H9 (cell line): ENCODE measurements around the gene DAAM2. TPM values are rescaled to one million over a fixed set of nuclear protein-coding genes. Genes with fewer than 3 reads are reported as not detected.
A peak's percentile ranks its signal among the peaks of the same experiment; 100 is the strongest.

Experiments
- DNase-seq: peaks from one replicate; pipeline ENCODE4 v3.0.0-alpha.2; 2017
- H2AFZ ChIP-seq: one replicate; pipeline ENCODE4 v1.6.1; 2013; ENCODE audit warnings: mild to moderate bottlenecking, low read length, control low read depth, moderate library complexity
- H2AK5ac ChIP-seq: 2 replicates; pipeline ENCODE4 v1.6.1; 2013; ENCODE audit warnings: low read length, control low read depth, mixed read lengths; ENCODE audit not compliant: insufficient read length
- H2BK120ac ChIP-seq: one replicate; pipeline ENCODE4 v1.6.1; 2013; ENCODE audit warnings: low read depth, mild to moderate bottlenecking, low read length, control low read depth, inconsistent platforms; ENCODE audit not compliant: poor library complexity, severe bottlenecking
- H2BK12ac ChIP-seq: 2 replicates; pipeline ENCODE4 v1.6.1; 2013; ENCODE audit warnings: low read length, control low read depth, mixed read lengths, low read depth; ENCODE audit not compliant: insufficient read length
- H2BK15ac ChIP-seq: 2 replicates; pipeline ENCODE4 v1.6.1; 2013; ENCODE audit warnings: low read depth, low read length, control low read depth
- H2BK20ac ChIP-seq: one replicate; pipeline ENCODE4 v1.6.1; 2013; ENCODE audit warnings: low read depth, mild to moderate bottlenecking, low read length, control low read depth, inconsistent platforms; ENCODE audit not compliant: poor library complexity, severe bottlenecking
- H2BK5ac ChIP-seq: 2 replicates; pipeline ENCODE4 v1.6.1; 2013; ENCODE audit warnings: low read length, control low read depth, mixed read lengths; ENCODE audit not compliant: insufficient read length
- H3K14ac ChIP-seq: 2 replicates; pipeline ENCODE4 v1.6.1; 2013; ENCODE audit warnings: low read length, control low read depth; ENCODE audit not compliant: insufficient read depth
- H3K18ac ChIP-seq: 2 replicates; pipeline ENCODE4 v1.6.1; 2013; ENCODE audit warnings: low read depth, mild to moderate bottlenecking, mixed read lengths, low read length, control low read depth; ENCODE audit not compliant: insufficient read length
- H3K23ac ChIP-seq: 2 replicates; pipeline ENCODE4 v1.6.1; 2013; ENCODE audit warnings: low read length, control low read depth, mixed read lengths, low read depth; ENCODE audit not compliant: insufficient read length
- H3K23me2 ChIP-seq: 2 replicates; pipeline ENCODE4 v1.6.1; 2013; ENCODE audit warnings: low read depth, mild to moderate bottlenecking, mixed read lengths, low read length, control low read depth; ENCODE audit not compliant: insufficient read length, poor library complexity, severe bottlenecking
- H3K27ac ChIP-seq: 2 replicates; pipeline ENCODE4 v1.5.1; 2013; ENCODE audit warnings: low read length, control low read depth, mixed read lengths, low read depth; ENCODE audit not compliant: insufficient read length
- H3K27me3 ChIP-seq: 2 replicates; pipeline ENCODE4 v1.6.1; 2013; ENCODE audit warnings: low read length, control low read depth, inconsistent platforms; ENCODE audit not compliant: insufficient read depth
- H3K4ac ChIP-seq: 2 replicates; pipeline ENCODE4 v1.6.1; 2013; ENCODE audit warnings: low read depth, mild to moderate bottlenecking, control low read depth, inconsistent platforms, low read length, moderate library complexity
- H3K4me1 ChIP-seq: 2 replicates; pipeline ENCODE4 v1.6.1; 2013; ENCODE audit warnings: low read length, control low read depth, inconsistent platforms; ENCODE audit not compliant: insufficient read depth
- H3K4me2 ChIP-seq: 2 replicates; pipeline ENCODE4 v1.6.1; 2013; ENCODE audit warnings: low read length, control low read depth, mixed read lengths; ENCODE audit not compliant: insufficient read length, insufficient read depth
- H3K56ac ChIP-seq: 2 replicates; pipeline ENCODE4 v1.6.1; 2013; ENCODE audit warnings: low read depth, mild to moderate bottlenecking, mixed read lengths, low read length, control low read depth; ENCODE audit not compliant: insufficient read length
- H3K79me1 ChIP-seq: 2 replicates; pipeline ENCODE4 v1.6.1; 2013; ENCODE audit warnings: low read depth, mild to moderate bottlenecking, moderate library complexity, low read length, control low read depth, inconsistent platforms; ENCODE audit not compliant: insufficient read depth, poor library complexity, severe bottlenecking
- H3K79me2 ChIP-seq: 2 replicates; pipeline ENCODE4 v1.6.1; 2013; ENCODE audit warnings: low read length, control low read depth, inconsistent platforms; ENCODE audit not compliant: insufficient read depth
- H3K9ac ChIP-seq: 2 replicates; pipeline ENCODE4 v1.6.1; 2013; ENCODE audit warnings: low read length, control low read depth, mixed read lengths; ENCODE audit not compliant: insufficient read length; ENCODE audit errors: extremely low read depth
- H3K9me3 ChIP-seq: one replicate; pipeline ENCODE4 v1.6.1; 2013; ENCODE audit warnings: low read depth, low read length, inconsistent platforms; ENCODE audit not compliant: control insufficient read depth
- H3T11ph ChIP-seq: one replicate; pipeline ENCODE4 v1.6.1; 2013; ENCODE audit warnings: mild to moderate bottlenecking, low read length, control low read depth, inconsistent platforms
- H4K20me1 ChIP-seq: one replicate; pipeline ENCODE4 v1.6.1; 2013; ENCODE audit not compliant: control insufficient read depth, insufficient read length, insufficient read depth
- H4K5ac ChIP-seq: 2 replicates; pipeline ENCODE4 v1.6.1; 2013; ENCODE audit warnings: low read depth, mild to moderate bottlenecking, mixed read lengths, low read length, control low read depth; ENCODE audit not compliant: insufficient read length
- H4K8ac ChIP-seq: replicated peaks from 2 replicates; pipeline ENCODE4 v1.6.1; 2013; ENCODE audit warnings: low read length, control low read depth, mixed read lengths, low read depth; ENCODE audit not compliant: insufficient read length
- H4K91ac ChIP-seq: 2 replicates; pipeline ENCODE4 v1.6.1; 2013; ENCODE audit warnings: low read depth, mild to moderate bottlenecking, moderate library complexity, mixed read lengths, low read length, control low read depth; ENCODE audit not compliant: insufficient read length
- H3K27ac Mint-ChIP-seq, 3 experiments: 2 replicates in 2 of 3; 3 replicates in 1 of 3; pipeline ENCODE4 v1.8.0; 2020 to 2021; ENCODE audit warnings: mixed read lengths in 3 of 3, mild to moderate bottlenecking in 1 of 3, moderate library complexity in 1 of 3
- H3K27me3 Mint-ChIP-seq: 2 replicates; pipeline ENCODE4 v1.8.0; 2021; ENCODE audit warnings: low read depth, mild to moderate bottlenecking, moderate library complexity, mixed read lengths
- H3K36me3 Mint-ChIP-seq, 3 experiments: 2 replicates in 2 of 3; 3 replicates in 1 of 3; pipeline ENCODE4 v1.8.0; 2020 to 2021; ENCODE audit warnings: low read depth in 3 of 3, mixed read lengths in 3 of 3; ENCODE audit not compliant: insufficient read depth in 1 of 3
- H3K4me1 Mint-ChIP-seq, 2 experiments: 2 replicates each; pipeline ENCODE4 v1.8.0; 2020; ENCODE audit warnings: mixed read lengths in 2 of 2
- H3K4me3 Mint-ChIP-seq, 2 experiments: 2 replicates in 1 of 2; 3 replicates in 1 of 2; pipeline ENCODE4 v1.8.0; 2020 to 2021; ENCODE audit warnings: mild to moderate bottlenecking in 2 of 2, mixed read lengths in 2 of 2, moderate library complexity in 1 of 2
- H3K9me3 Mint-ChIP-seq, 2 experiments: 2 replicates in 1 of 2; 3 replicates in 1 of 2; pipeline ENCODE4 v1.8.0; 2020; ENCODE audit warnings: mild to moderate bottlenecking in 2 of 2, mixed read lengths in 2 of 2, moderate library complexity in 1 of 2
- WGBS: extraction: QIAGEN DNeasy Blood & Tissue Kit; methylation state at CpG from one replicate; pipeline ENCODE4 v1.1.7; 2013; ENCODE audit warnings: missing lambda C conversion rate, low lambda C conversion rate, mixed read lengths; ENCODE audit not compliant: insufficient read length; ENCODE audit errors: extremely low coverage; 5-methylcytosine and 5-hydroxymethylcytosine counted together
- total RNA-seq: library from RNA; stranded (reverse); gene quantifications from 2 replicates; pipeline ENCODE4 v1.2.1, GENCODE V29; 2021
- TF ChIP-seq, protein P1 (sequence below): fragments of 200-600 bp; sonication (generic); conservative IDR thresholded peaks from 3 replicates; pipeline ENCODE4 v1.8.0; 2021; ENCODE audit warnings: antibody characterized with exemption, mild to moderate bottlenecking

Gene DAAM2
- total RNA-seq, 1 experiment from 2014 or later: 1.1 TPM

DNA sequence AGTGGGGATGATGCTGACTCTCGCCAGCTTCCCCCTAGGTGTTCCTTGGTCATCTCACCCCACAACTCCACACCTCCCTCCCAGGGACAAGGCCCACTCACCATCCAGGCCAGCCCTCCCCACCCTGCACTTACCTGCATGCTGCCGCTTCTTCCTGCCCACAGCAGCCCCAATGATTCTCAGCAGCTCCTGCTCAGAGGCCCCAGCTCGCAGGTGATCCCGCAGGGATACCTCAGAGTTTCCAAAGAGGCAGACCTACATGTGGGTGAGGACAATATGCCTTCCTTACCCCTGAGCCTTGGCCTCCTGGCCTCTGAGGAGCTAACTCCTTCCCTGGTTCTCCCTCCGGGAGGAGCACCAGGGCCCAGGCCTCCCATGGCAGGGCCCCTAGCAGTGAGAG, 117.5 kb downstream of the DAAM2 start:
- no CpG with 5 or more reads among the region's 5 CpGs for WGBS
- no peak overlapping the region for H3K9ac ChIP-seq
- H3K27me3 ChIP-seq: no peaks in the 10 kb centered on the region; the same call in 1 of the 2 replicates

More for the DNA sequence above, 117.5 kb downstream of the DAAM2 start:
- Mint-ChIP-seq H3K4me3 (no peak overlapping the region), H3K4me1 (peaks cover 5 to 6% of the 10 kb centered on the region in 2 experiments; a peak in 2 of 4 replicates), H3K27me3 (no peaks in the 10 kb centered on the region), H3K9me3 (no peaks in the 10 kb centered on the region), H3K27ac (peak overlapping the region in 2 of 3 experiments; percentile 39 to 49; a peak in 2 of 7 replicates), H3K36me3 (peaks cover 26 to 51% (median 34%) of the 10 kb centered on the region in 3 experiments)
- H3K23ac ChIP-seq: no peak overlapping the region
- no peak overlapping the region for H2BK20ac ChIP-seq
- no peak overlapping the region for H3K4ac ChIP-seq
- H4K8ac ChIP-seq: no peak overlapping the region
- TF ChIP-seq, protein P1, sequence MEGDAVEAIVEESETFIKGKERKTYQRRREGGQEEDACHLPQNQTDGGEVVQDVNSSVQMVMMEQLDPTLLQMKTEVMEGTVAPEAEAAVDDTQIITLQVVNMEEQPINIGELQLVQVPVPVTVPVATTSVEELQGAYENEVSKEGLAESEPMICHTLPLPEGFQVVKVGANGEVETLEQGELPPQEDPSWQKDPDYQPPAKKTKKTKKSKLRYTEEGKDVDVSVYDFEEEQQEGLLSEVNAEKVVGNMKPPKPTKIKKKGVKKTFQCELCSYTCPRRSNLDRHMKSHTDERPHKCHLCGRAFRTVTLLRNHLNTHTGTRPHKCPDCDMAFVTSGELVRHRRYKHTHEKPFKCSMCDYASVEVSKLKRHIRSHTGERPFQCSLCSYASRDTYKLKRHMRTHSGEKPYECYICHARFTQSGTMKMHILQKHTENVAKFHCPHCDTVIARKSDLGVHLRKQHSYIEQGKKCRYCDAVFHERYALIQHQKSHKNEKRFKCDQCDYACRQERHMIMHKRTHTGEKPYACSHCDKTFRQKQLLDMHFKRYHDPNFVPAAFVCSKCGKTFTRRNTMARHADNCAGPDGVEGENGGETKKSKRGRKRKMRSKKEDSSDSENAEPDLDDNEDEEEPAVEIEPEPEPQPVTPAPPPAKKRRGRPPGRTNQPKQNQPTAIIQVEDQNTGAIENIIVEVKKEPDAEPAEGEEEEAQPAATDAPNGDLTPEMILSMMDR: no peak
- H3K27ac ChIP-seq: no peak overlapping the region
- H2BK5ac ChIP-seq: no peak overlapping the region
- no peak overlapping the region for H2BK15ac ChIP-seq
- DNase-seq: no peak
- H2BK12ac ChIP-seq: no peak overlapping the region
- no peak overlapping the region for H3K4me2 ChIP-seq
- H3K4me1 ChIP-seq: no peaks in the 10 kb centered on the region
- H2BK120ac ChIP-seq: no peak overlapping the region
- H3K14ac ChIP-seq: no peak overlapping the region
- H3K18ac ChIP-seq: no peak overlapping the region
- no peak overlapping the region for H4K91ac ChIP-seq
- H3K56ac ChIP-seq: no peak overlapping the region
- no peaks in the 10 kb centered on the region for H3K23me2 ChIP-seq
- H3K9me3 ChIP-seq: no peaks in the 10 kb centered on the region
- no peak overlapping the region for H2AK5ac ChIP-seq
- no peaks in the 10 kb centered on the region for H4K20me1 ChIP-seq
- no peak overlapping the region for H3T11ph ChIP-seq
- no peaks in the 10 kb centered on the region for H3K79me1 ChIP-seq
- no peaks in the 10 kb centered on the region; the same call in 1 of the 2 replicates for H3K79me2 ChIP-seq
- H4K5ac ChIP-seq: no peak overlapping the region
- H2AFZ ChIP-seq: no peak overlapping the region
